ACHN (cell line): ENCODE measurements around the gene COL18A1.

ENCODE experiments used
- DNase-seq: peaks from one replicate; pipeline ENCODE4 v3.0.0-alpha.2; 2015
- in situ Hi-C: cut with HindIII; loops from 2 replicates; pipeline ENCODE4 v1.10.0; 2017; ENCODE audit warnings: low sequenced_read_pairs, low pct_ligation_motif_present, low pct_unique_long_range_greater_than_20kb

Gene COL18A1

GRCh38 chr21:45392573-45392971, 12.4 kb upstream of the COL18A1 start:
- in situ Hi-C loops: no loop called here
- DNase-seq: no peak

- in situ Hi-C loops: no loop called here
- DNase-seq: no peak
Measured at GRCh38 chr21:45393021-45393420, 11.9 kb upstream of the COL18A1 start.

- in situ Hi-C loops: no loop called here
- DNase-seq: no peak
Measured at GRCh38 chr21:45393833-45394638, 10.9 kb upstream of the COL18A1 start.

GRCh38 chr21:45396620-45396995, 8.4 kb upstream of the COL18A1 start:
- in situ Hi-C loops: no loop called here
- DNase-seq: no peak

GRCh38 chr21:45397381-45397780, 7.6 kb upstream of the COL18A1 start:
- in situ Hi-C loops: no loop called here
- no peak for DNase-seq

- DNase-seq: peak; percentile 24
- in situ Hi-C loops: no loop called here
Measured at GRCh38 chr21:45401054-45401518, 3.9 kb upstream of the COL18A1 start.

- no peak for DNase-seq
- in situ Hi-C loops: no loop called here
Measured at GRCh38 chr21:45401916-45402900, 2.8 kb upstream of the COL18A1 start.

GRCh38 chr21:45403133-45403824, 1.7 kb upstream of the COL18A1 start:
- DNase-seq: no peak
- in situ Hi-C loops: no loop called here

- DNase-seq: peak; percentile 63
- in situ Hi-C loops: no loop called here
Measured at GRCh38 chr21:45403825-45404729, 888 bp upstream of the COL18A1 start.

- in situ Hi-C loops: no loop called here
- DNase-seq: peak; percentile 52
Measured at GRCh38 chr21:45405271-45405818, 380 bp downstream of the COL18A1 start.

- DNase-seq: peak; percentile 74
- in situ Hi-C loops: no loop called here
Measured at GRCh38 chr21:45405819-45406762, 1.1 kb downstream of the COL18A1 start.

GRCh38 chr21:45406801-45407628, 2.0 kb downstream of the COL18A1 start:
- DNase-seq: peak; percentile 12
- in situ Hi-C loops: no loop called here

GRCh38 chr21:45407629-45408247, 2.8 kb downstream of the COL18A1 start:
- DNase-seq: no peak
- in situ Hi-C loops: no loop called here

- DNase-seq: no peak
- in situ Hi-C loops: no loop called here
Measured at GRCh38 chr21:45408271-45408791, 3.4 kb downstream of the COL18A1 start.

GRCh38 chr21:45408801-45409261, 3.9 kb downstream of the COL18A1 start:
- in situ Hi-C loops: no loop called here
- DNase-seq: no peak
